ENCODE results near the gene ETS1.

Gene ETS1

GRCh38 chr11:128628325-128628673 lies 40.9 kb upstream of the ETS1 start:
- TF ChIP-seq, protein P1, sequence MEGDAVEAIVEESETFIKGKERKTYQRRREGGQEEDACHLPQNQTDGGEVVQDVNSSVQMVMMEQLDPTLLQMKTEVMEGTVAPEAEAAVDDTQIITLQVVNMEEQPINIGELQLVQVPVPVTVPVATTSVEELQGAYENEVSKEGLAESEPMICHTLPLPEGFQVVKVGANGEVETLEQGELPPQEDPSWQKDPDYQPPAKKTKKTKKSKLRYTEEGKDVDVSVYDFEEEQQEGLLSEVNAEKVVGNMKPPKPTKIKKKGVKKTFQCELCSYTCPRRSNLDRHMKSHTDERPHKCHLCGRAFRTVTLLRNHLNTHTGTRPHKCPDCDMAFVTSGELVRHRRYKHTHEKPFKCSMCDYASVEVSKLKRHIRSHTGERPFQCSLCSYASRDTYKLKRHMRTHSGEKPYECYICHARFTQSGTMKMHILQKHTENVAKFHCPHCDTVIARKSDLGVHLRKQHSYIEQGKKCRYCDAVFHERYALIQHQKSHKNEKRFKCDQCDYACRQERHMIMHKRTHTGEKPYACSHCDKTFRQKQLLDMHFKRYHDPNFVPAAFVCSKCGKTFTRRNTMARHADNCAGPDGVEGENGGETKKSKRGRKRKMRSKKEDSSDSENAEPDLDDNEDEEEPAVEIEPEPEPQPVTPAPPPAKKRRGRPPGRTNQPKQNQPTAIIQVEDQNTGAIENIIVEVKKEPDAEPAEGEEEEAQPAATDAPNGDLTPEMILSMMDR (IDR thresholded peaks at IDR 0.05; ENCODE audit: low read depth, low read length): no peak
- no peak for TF ChIP-seq EZH2phosphoT487 (IDR thresholded peaks at IDR 0.05; ENCODE audit: low read depth)
- Histone ChIP-seq H4K20me1 (ENCODE audit: insufficient read depth, low read length) (no peaks in the 10 kb centered on the region), H3K4me2 (ENCODE audit: low read length) (peak overlapping the region; percentile 37; the same call in 1 of the 2 replicates), H3K9ac (ENCODE audit: low read length) (no peak overlapping the region), H3K4me1 (ENCODE audit: low read length) (peaks cover 76% of the 10 kb centered on the region), H3K27ac (ENCODE audit: low read length) (no peak overlapping the region), H2AFZ (ENCODE audit: low read depth, low read length) (0 out of 2 replicates have a peak overlapping the region, but pooled peaks have one; percentile 29), H3K9me3 (ENCODE audit: insufficient read depth, low read length) (0 out of 2 replicates have a peak, but pooled peaks cover 3% of the 10 kb centered on the region), H3K27me3 (ENCODE audit: low read depth, low read length) (no peaks in the 10 kb centered on the region), H3K4me3 (ENCODE audit: low read length) (no peak overlapping the region), H3K79me2 (ENCODE audit: low read length) (no peaks in the 10 kb centered on the region), H3K36me3 (replicated peaks; ENCODE audit: low read depth, low read length) (no peaks in the 10 kb centered on the region)

DNA sequence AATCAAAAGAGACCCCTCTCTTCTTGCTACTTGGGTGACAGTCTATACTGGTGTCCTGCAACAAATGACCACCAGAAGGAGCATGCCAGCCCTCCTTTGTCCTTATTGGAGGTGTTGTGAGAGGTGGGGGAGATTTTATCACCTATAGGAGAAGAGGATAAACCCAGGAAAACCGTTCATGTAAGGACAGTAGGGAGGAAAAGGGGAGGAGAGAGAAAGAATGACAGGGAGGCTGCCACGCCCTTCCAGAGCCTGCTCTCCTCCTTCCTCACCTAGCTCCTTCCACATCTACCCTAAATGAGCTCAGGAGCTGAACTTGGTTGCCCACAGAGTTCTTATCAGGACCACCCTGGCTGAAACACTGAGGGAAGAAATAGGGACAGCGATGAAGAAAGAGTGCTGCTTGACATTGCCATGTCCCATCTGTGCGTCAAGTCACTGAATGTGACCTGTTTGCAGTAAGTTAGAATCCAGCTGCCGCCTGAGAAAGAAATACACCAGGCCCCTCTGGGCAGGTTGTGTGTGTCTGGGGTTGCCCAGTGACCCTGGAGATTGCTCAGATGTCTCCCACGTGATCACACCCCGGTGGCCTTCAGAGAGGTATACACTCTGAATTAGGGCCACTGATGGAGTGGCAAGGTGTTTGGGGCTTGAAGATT lies 40.4 kb upstream of the ETS1 start:
- no peak overlapping the region for H2AFZ ChIP-seq (ENCODE audit: low read depth, low read length)
- H4K20me1 ChIP-seq (ENCODE audit: insufficient read depth, low read length): no peaks in the 10 kb centered on the region
- peaks cover 79% of the 10 kb centered on the region for H3K4me1 ChIP-seq (ENCODE audit: low read length)
- no peak overlapping the region for H3K4me3 ChIP-seq (ENCODE audit: low read length)
- no peak overlapping the region for H3K4me2 ChIP-seq (ENCODE audit: low read length)
- no peak for TF ChIP-seq EZH2phosphoT487 (IDR thresholded peaks at IDR 0.05; ENCODE audit: low read depth)
- TF ChIP-seq, protein P1 (IDR thresholded peaks at IDR 0.05; ENCODE audit: low read depth, low read length): no peak
- no peaks in the 10 kb centered on the region for H3K79me2 ChIP-seq (ENCODE audit: low read length)
- H3K9ac ChIP-seq (ENCODE audit: low read length): no peak overlapping the region
- H3K27me3 ChIP-seq (ENCODE audit: low read depth, low read length): no peaks in the 10 kb centered on the region
- H3K27ac ChIP-seq (ENCODE audit: low read length): no peak overlapping the region
- 0 out of 2 replicates have a peak, but pooled peaks cover 3% of the 10 kb centered on the region for H3K9me3 ChIP-seq (ENCODE audit: insufficient read depth, low read length)
- no peaks in the 10 kb centered on the region for H3K36me3 ChIP-seq (replicated peaks; ENCODE audit: low read depth, low read length)

GRCh38 chr11:128626913-128627665 lies 39.7 kb upstream of the ETS1 start:
- H3K79me2 ChIP-seq (ENCODE audit: low read length): no peaks in the 10 kb centered on the region
- no peaks in the 10 kb centered on the region for H4K20me1 ChIP-seq (ENCODE audit: insufficient read depth, low read length)
- no peak overlapping the region for H3K4me3 ChIP-seq (ENCODE audit: low read length)
- H2AFZ ChIP-seq (ENCODE audit: low read depth, low read length): no peak overlapping the region
- H3K27ac ChIP-seq (ENCODE audit: low read length): no peak overlapping the region
- H3K4me1 ChIP-seq (ENCODE audit: low read length): peaks cover 80% of the 10 kb centered on the region
- H3K4me2 ChIP-seq (ENCODE audit: low read length): no peak overlapping the region
- H3K9ac ChIP-seq (ENCODE audit: low read length): no peak overlapping the region
- H3K9me3 ChIP-seq (ENCODE audit: insufficient read depth, low read length): 0 out of 2 replicates have a peak, but pooled peaks cover 3% of the 10 kb centered on the region
- H3K36me3 ChIP-seq (replicated peaks; ENCODE audit: low read depth, low read length): no peaks in the 10 kb centered on the region
- TF ChIP-seq, protein P1 (IDR thresholded peaks at IDR 0.05; ENCODE audit: low read depth, low read length): no peak
- TF ChIP-seq EZH2phosphoT487 (IDR thresholded peaks at IDR 0.05; ENCODE audit: low read depth): no peak
- no peaks in the 10 kb centered on the region for H3K27me3 ChIP-seq (ENCODE audit: low read depth, low read length)

DNA sequence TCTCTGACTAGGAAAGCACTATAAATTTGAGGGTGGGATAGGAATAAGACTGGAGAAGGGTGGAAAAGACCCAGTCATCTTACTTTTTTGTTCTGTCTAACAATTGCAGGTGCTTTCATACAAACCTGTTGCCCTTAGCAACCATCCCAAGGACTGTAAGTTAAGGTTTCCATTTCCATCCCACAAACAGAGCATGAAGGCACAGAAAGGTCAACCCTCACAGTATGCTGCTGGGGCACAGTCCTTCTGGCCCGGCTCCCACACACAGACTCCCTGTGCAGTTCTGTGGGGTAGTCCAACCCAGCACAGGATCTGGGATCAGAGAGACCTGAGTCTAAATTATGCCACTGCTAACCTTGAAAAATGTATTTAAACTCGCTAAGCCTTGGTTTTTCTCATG lies 38.4 kb upstream of the ETS1 start:
- H3K4me2 ChIP-seq (ENCODE audit: low read length): peak overlapping the region; percentile 81
- peaks cover 74% of the 10 kb centered on the region for H3K4me1 ChIP-seq (ENCODE audit: low read length)
- no peak for TF ChIP-seq EZH2phosphoT487 (IDR thresholded peaks at IDR 0.05; ENCODE audit: low read depth)
- TF ChIP-seq, protein P1 (IDR thresholded peaks at IDR 0.05; ENCODE audit: low read depth, low read length): no peak

More for the DNA sequence above, 38.4 kb upstream of the ETS1 start:
- Histone ChIP-seq H2AFZ (ENCODE audit: low read depth, low read length) (peak overlapping the region; percentile 53), H3K36me3 (replicated peaks; ENCODE audit: low read depth, low read length) (no peaks in the 10 kb centered on the region), H3K27me3 (ENCODE audit: low read depth, low read length) (no peaks in the 10 kb centered on the region), H3K4me3 (ENCODE audit: low read length) (no peak overlapping the region), H4K20me1 (ENCODE audit: insufficient read depth, low read length) (no peaks in the 10 kb centered on the region), H3K9me3 (ENCODE audit: insufficient read depth, low read length) (0 out of 2 replicates have a peak, but pooled peaks cover 3% of the 10 kb centered on the region), H3K9ac (ENCODE audit: low read length) (peak overlapping the region; percentile 59), H3K79me2 (ENCODE audit: low read length) (no peaks in the 10 kb centered on the region), H3K27ac (ENCODE audit: low read length) (peak overlapping the region; percentile 90)
